K562 (cell line): Measurements from ENCODE around the gene KCNAB2. TPM values are rescaled to one million over a fixed set of nuclear protein-coding genes. Genes with fewer than 3 reads are reported as not detected.

Experiments
- ATAC-seq: fragments of 200-7000 bp; cut with Tn5 transposase; 3 replicates; pipeline ENCODE4 v1.9.1; 2020; ENCODE audit warnings: moderate library complexity
- BruUV-seq: library from RNA; stranded (reverse); fragments of 400-500 nt; replicated peaks from 2 replicates; lab custom pipeline; 2021; lab: Mats Ljungman, UMichigan
- CTCF ChIA-PET: fragments of 300-600 bp; formaldehyde crosslinking; extraction: SDS; loops from one replicate; lab custom pipeline; 2021; ENCODE audit warnings: low intra/inter-chr PET ratio; lab: Yijun Ruan, JAX
- POLR2A ChIA-PET: fragments of 300-600, 350-650 bp; sonication (Branson Sonifier 250); formaldehyde crosslinking; extraction: SDS; loops from one replicate; lab custom pipeline; 2021; ENCODE audit warnings: antibody characterized with exemption, inconsistent platforms; lab: Yijun Ruan, JAX
- DNase-seq, 4 experiments: peaks; one replicate each; pipeline versions ENCODE4 v3.0.0 to v3.0.0-alpha.2; 2011 to 2018; ENCODE audit warnings: low spot score in 3 of 4, mixed read lengths in 3 of 4; ENCODE audit errors: extremely low read depth in 1 of 4
- FAIRE-seq: peaks from 2 replicates; lab custom pipeline; 2011; peaks lifted over from hg19 to GRCh38; lab: Jason Lieb, UNC
- H2AFZ ChIP-seq: 2 replicates; pipeline ENCODE4 v1.6.0; 2011; ENCODE audit warnings: low read depth, low read length, control low read depth, inconsistent platforms
- H3K27ac ChIP-seq: fragments of 200-600 bp; 3 replicates; pipeline ENCODE4 v1.8.0; 2011; ENCODE audit warnings: low read depth, mild to moderate bottlenecking, control low read depth, inconsistent platforms, low read length, moderate library complexity, mixed read lengths; ENCODE audit errors: extremely low read depth
- H3K27me3 ChIP-seq, 2 experiments: fragments of 300-600 bp in 1 of 2; 2 replicates in 1 of 2; 3 replicates in 1 of 2; pipeline versions ENCODE4 v1.6.0 to v1.8.0; 2011; ENCODE audit warnings: inconsistent platforms in 2 of 2, low read length in 2 of 2, mild to moderate bottlenecking in 1 of 2, mixed read lengths in 1 of 2, moderate library complexity in 1 of 2; ENCODE audit not compliant: control insufficient read depth in 2 of 2, insufficient read depth in 2 of 2
- H3K36me3 ChIP-seq: fragments of 300-600 bp; 3 replicates; pipeline ENCODE4 v1.8.0; 2011; ENCODE audit warnings: mild to moderate bottlenecking, low read length, inconsistent platforms; ENCODE audit not compliant: control insufficient read depth, insufficient read depth
- H3K4me1 ChIP-seq, 2 experiments: fragments of 200-600 bp in 1 of 2; replicated peaks in 1 of 2; 2 replicates in 1 of 2; 3 replicates in 1 of 2; pipeline versions ENCODE4 v1.5.1 to v1.8.0; 2011; ENCODE audit warnings: inconsistent platforms in 2 of 2, low read length in 2 of 2, mild to moderate bottlenecking in 1 of 2, mixed read lengths in 1 of 2, moderate library complexity in 1 of 2; ENCODE audit not compliant: control insufficient read depth in 2 of 2, insufficient read depth in 2 of 2
- H3K4me2 ChIP-seq: 2 replicates; pipeline ENCODE4 v1.6.1; 2011; ENCODE audit warnings: low read length, control low read depth, inconsistent platforms, mixed read lengths; ENCODE audit not compliant: insufficient read depth
- H3K4me3 ChIP-seq: fragments of 200-600 bp; sonication (generic), shearing (Covaris generic); 2 replicates; pipeline ENCODE4 v1.5.1; 2016; ENCODE audit warnings: control low read depth, inconsistent platforms
- H3K79me2 ChIP-seq: fragments of 200-600 bp; 3 replicates; pipeline ENCODE4 v1.8.0; 2011; ENCODE audit warnings: low read length, inconsistent platforms; ENCODE audit not compliant: control insufficient read depth, insufficient read depth
- H3K9ac ChIP-seq, 2 experiments: 2 replicates each; pipeline versions ENCODE4 v1.6.0 to v1.6.1; 2011; ENCODE audit warnings: low read depth in 2 of 2, low read length in 2 of 2, control low read depth in 1 of 2, inconsistent platforms in 1 of 2, mild to moderate bottlenecking in 1 of 2, mixed read lengths in 1 of 2; ENCODE audit not compliant: insufficient read depth in 1 of 2
- H3K9me1 ChIP-seq: one replicate; pipeline ENCODE4 v1.6.0; 2011; ENCODE audit warnings: inconsistent platforms, mild to moderate bottlenecking, low read length, moderate library complexity; ENCODE audit not compliant: control insufficient read depth, insufficient read depth
- H3K9me3 ChIP-seq: replicated peaks from 2 replicates; pipeline ENCODE4 v1.5.1; 2011; ENCODE audit warnings: low read depth, low read length, inconsistent platforms; ENCODE audit not compliant: control insufficient read depth, insufficient read depth
- H4K20me1 ChIP-seq: replicated peaks from 2 replicates; pipeline ENCODE4 v1.6.1; 2011; ENCODE audit warnings: low read length, inconsistent platforms, mixed read lengths; ENCODE audit not compliant: control insufficient read depth, insufficient read depth
- ASH1L ChIP-seq: fragments of 450-650 bp; IDR thresholded peaks from 2 replicates; pipeline ENCODE4 v1.6.1; 2018; ENCODE audit warnings: borderline replicate concordance, mild to moderate bottlenecking, low read depth; ENCODE audit not compliant: partially characterized antibody
- CBFA2T2 ChIP-seq: fragments of 450-650 bp; conservative IDR thresholded peaks from 2 replicates; pipeline ENCODE4 v1.6.1; 2017; ENCODE audit warnings: mild to moderate bottlenecking
- NFIC ChIP-seq: fragments of 450-650 bp; IDR thresholded peaks from 2 replicates; pipeline ENCODE4 v1.6.1; 2017; ENCODE audit warnings: mild to moderate bottlenecking, inconsistent platforms
- RFX1 ChIP-seq: fragments of 450-650 bp; IDR thresholded peaks from 2 replicates; pipeline ENCODE4 v1.6.1; 2016; ENCODE audit warnings: mild to moderate bottlenecking, moderate library complexity
- ZNF224 ChIP-seq: sonication (generic); formaldehyde crosslinking; IDR thresholded peaks from 2 replicates; pipeline ENCODE4 v1.8.0; 2022; ENCODE audit warnings: mild to moderate bottlenecking, missing genetic modification reagents
- ZNF274 ChIP-seq: IDR thresholded peaks from 2 replicates; pipeline ENCODE4 v1.6.1; 2011; ENCODE audit warnings: low read depth, mild to moderate bottlenecking, low read length, moderate library complexity, borderline replicate concordance
- ZNF778 ChIP-seq: fragments of 450-650 bp; formaldehyde crosslinking; IDR thresholded peaks from 2 replicates; pipeline ENCODE4 v1.4.0; 2020; ENCODE audit warnings: mild to moderate bottlenecking, moderate library complexity
- WGBS: fragments of 100-300 bp; shearing (Covaris generic); methylation state at CpG from one replicate; pipeline ENCODE4 v1.1.6; 2016; ENCODE audit warnings: low coverage, mixed read lengths; ENCODE audit not compliant: insufficient coverage; ENCODE audit errors: missing lambda C conversion rate; 5-methylcytosine and 5-hydroxymethylcytosine counted together
- in situ Hi-C: fragments of 300-500 bp; cut with MboI; formaldehyde crosslinking; loops from 4 replicates; pipeline ENCODE4 v1.15.0; 2018; ENCODE audit warnings: inconsistent platforms, mixed read lengths
- intact Hi-C: fragments of 100-400 bp; cut with micrococcal nuclease; formaldehyde crosslinking; loops from 2 replicates; pipeline ENCODE4 v1.14.2; 2022
- polyA plus RNA-seq, 8 experiments: library from polyadenylated mRNA; depleted of rRNA in 4 of 8; stranded (reverse) in 5 of 8; unstranded in 3 of 8; fragments of >200 nt; fragmentation: Nextera tagmentation in 2 of 8; fragmentation: Illumina TruSeq in 1 of 8; extraction: Ambion mirVana in 2 of 8; extraction: Trizol in 1 of 8; gene quantifications; 2 replicates each; pipeline versions ENCODE4 v1.2.1 to v1.2.3, GENCODE V29; 2011 to 2014; ENCODE audit warnings: inconsistent platforms in 1 of 8, missing spikeins in 1 of 8
- total RNA-seq, 7 experiments: library from RNA; depleted of rRNA in 6 of 7; stranded (reverse); fragments of >200 nt in 6 of 7; fragmentation: Illumina TruSeq in 2 of 7; extraction: Trizol in 2 of 7; gene quantifications; 2 replicates each; pipeline versions ENCODE4 v1.2.1 to v1.2.3, GENCODE V29; 2011 to 2021; ENCODE audit warnings: low replicate concordance in 1 of 7
- TF ChIP-seq, protein P1 (sequence below): fragments of 250-450 bp; sonication (Bioruptor Pico); IDR thresholded peaks from 2 replicates; pipeline ENCODE4 v1.8.0; 2021; ENCODE audit warnings: moderate library complexity, mild to moderate bottlenecking, inconsistent platforms
- TF ChIP-seq, protein P2 (sequence below): IDR thresholded peaks from 3 replicates; pipeline ENCODE4 v1.6.1; 2011; ENCODE audit warnings: borderline replicate concordance, mild to moderate bottlenecking, moderate library complexity; ENCODE audit not compliant: insufficient read length; ENCODE audit errors: extremely low read depth

KCNAB2 gene
- total and polyA plus RNA-seq, 9 of the 15 experiments (the other 6 are each of a cell fraction or from before 2014, with no cell fraction given): 1.8 to 15.8 (median 7.1) TPM

DNA sequence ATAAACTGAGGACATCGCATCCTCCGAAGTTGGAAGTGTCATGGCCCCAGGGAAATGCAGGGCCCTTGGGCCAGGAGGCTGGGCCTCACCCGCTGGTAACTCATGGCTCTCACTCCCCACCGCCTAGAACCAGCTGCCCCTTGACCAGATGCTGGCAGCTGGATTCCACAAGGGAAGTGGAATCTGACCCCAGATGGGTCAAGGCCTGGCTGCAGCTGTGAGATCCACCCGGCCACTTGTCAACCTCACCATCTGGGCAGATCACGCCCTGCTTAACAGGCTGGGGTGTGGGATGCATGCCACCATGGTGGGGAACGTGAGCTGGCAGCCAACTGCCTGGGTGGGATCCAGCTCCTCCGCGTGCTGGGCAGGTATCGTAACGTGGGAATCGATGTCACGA lies 25.5 kb downstream of the KCNAB2 start:
- no peaks in the 10 kb centered on the region for H3K36me3 ChIP-seq
- H3K4me3 ChIP-seq: no peak overlapping the region
- in situ Hi-C loops: no loop called here
- intact Hi-C loops: no loop called here
- BruUV-seq: no TSS peak
- H4K20me1 ChIP-seq: peaks cover 37% of the 10 kb centered on the region
- peaks cover 2 to 29% of the 10 kb centered on the region in 2 experiments; a peak in 4 of 5 replicates for H3K4me1 ChIP-seq
- H3K9me1 ChIP-seq: peaks cover 2% of the 10 kb centered on the region
- ATAC-seq (no peak), DNase-seq (no peak)
- no peak overlapping the region for H3K27ac ChIP-seq
- H2AFZ ChIP-seq: no peak overlapping the region
- no peak overlapping the region for H3K4me2 ChIP-seq
- H3K9me3 ChIP-seq: no peaks in the 10 kb centered on the region
- H3K9ac ChIP-seq: no peak overlapping the region; a peak in 1 of 4 replicates
- CTCF ChIA-PET: interaction anchor here (0.6 kb wide), 1 partner anchor 207 kb away, joined by 4 read pairs; no protein-coding TSS in a partner anchor
- peaks cover 32 to 65% of the 10 kb centered on the region in 2 experiments; a peak in 4 of 5 replicates for H3K27me3 ChIP-seq
- no peaks in the 10 kb centered on the region for H3K79me2 ChIP-seq
- TF ChIP-seq ZNF224 (CRISPR knock-in tag) (no peak), CBFA2T2 (0 out of 2 replicates have a peak, but pooled peaks have one; percentile 3)
- TF ChIP-seq, all 486 proteins: peak for 1
- 22% methylated on average over 13 of the region's 13 CpGs for WGBS
- POLR2A ChIA-PET: interaction anchor here (0.7 to 1.3 kb wide), 2 partner anchors 10 to 14 kb away, joined by 3 to 5 read pairs; no protein-coding TSS in a partner anchor
- no peak for FAIRE-seq

DNA sequence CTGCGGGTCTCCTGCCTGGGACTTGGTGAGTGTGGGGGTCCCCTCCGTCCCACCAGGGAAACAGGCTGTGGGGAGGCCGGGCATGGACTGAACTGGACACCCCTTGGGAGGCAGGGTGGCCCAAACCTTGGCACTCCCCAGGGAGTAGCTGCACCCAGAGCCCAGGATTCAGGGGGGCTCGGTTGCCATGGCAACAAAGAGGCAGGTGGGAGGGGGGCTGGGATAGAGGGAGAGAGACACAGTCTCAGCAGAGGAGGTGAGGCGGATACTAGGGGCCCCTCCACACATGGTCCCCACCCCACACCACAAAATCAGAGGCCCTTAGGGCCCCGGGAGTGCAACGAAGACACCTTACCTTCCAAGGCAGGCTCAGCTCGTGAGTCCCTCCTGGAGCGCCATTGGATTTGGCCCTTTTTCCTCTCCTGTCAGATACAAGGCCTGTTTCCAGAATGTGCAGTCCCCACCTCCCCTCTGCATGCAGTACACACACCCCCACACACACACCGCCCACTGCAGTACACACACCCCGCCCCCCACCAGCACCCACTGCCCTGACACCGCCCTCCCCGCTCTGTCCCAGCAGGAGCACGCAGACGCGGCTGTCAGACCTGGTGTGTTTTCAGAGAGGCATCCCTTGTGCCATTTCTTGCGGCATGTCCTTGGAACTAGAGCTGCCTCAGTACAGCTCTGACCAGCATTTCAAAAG lies 27.2 kb downstream of the KCNAB2 start:
- Histone ChIP-seq H3K27ac (no peak overlapping the region), H2AFZ (no peak overlapping the region), H3K79me2 (no peaks in the 10 kb centered on the region), H3K4me3 (no peak overlapping the region), H3K36me3 (no peaks in the 10 kb centered on the region), H3K4me1 (peaks cover 2 to 33% of the 10 kb centered on the region in 2 experiments; a peak in 4 of 5 replicates), H3K27me3 (peaks cover 38 to 66% of the 10 kb centered on the region in 2 experiments; a peak in 4 of 5 replicates), H3K4me2 (no peak overlapping the region), H4K20me1 (peaks cover 34% of the 10 kb centered on the region), H3K9ac (peak overlapping the region in 1 of 2 experiments; percentile 72; a peak in 1 of 4 replicates), H3K9me1 (peaks cover 2% of the 10 kb centered on the region), H3K9me3 (no peaks in the 10 kb centered on the region)
- DNase-seq (peak in 2 of 4 experiments; percentile 49 to 53), ATAC-seq (peak; percentile 13; the same call in 1 of the 3 replicates), FAIRE-seq (no peak)
- CTCF ChIA-PET: no interaction called here
- POLR2A ChIA-PET: interaction anchor here (1.4 kb wide), 1 partner anchor 10 kb away, joined by 5 read pairs; no protein-coding TSS in a partner anchor
- BruUV-seq: no TSS peak
- in situ Hi-C loops (no loop called here), intact Hi-C loops (no loop called here)
- 27% methylated on average over 16 of the region's 17 CpGs for WGBS
- TF ChIP-seq RFX1 (peak; percentile 91), ZNF778 (CRISPR knock-in tag) (no peak), NFIC (no peak), ZNF274 (no peak), ASH1L (no peak)
- TF ChIP-seq, protein P1, sequence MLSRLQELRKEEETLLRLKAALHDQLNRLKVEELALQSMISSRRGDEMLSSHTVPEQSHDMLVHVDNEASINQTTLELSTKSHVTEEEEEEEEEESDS: no peak
- TF ChIP-seq, protein P2, sequence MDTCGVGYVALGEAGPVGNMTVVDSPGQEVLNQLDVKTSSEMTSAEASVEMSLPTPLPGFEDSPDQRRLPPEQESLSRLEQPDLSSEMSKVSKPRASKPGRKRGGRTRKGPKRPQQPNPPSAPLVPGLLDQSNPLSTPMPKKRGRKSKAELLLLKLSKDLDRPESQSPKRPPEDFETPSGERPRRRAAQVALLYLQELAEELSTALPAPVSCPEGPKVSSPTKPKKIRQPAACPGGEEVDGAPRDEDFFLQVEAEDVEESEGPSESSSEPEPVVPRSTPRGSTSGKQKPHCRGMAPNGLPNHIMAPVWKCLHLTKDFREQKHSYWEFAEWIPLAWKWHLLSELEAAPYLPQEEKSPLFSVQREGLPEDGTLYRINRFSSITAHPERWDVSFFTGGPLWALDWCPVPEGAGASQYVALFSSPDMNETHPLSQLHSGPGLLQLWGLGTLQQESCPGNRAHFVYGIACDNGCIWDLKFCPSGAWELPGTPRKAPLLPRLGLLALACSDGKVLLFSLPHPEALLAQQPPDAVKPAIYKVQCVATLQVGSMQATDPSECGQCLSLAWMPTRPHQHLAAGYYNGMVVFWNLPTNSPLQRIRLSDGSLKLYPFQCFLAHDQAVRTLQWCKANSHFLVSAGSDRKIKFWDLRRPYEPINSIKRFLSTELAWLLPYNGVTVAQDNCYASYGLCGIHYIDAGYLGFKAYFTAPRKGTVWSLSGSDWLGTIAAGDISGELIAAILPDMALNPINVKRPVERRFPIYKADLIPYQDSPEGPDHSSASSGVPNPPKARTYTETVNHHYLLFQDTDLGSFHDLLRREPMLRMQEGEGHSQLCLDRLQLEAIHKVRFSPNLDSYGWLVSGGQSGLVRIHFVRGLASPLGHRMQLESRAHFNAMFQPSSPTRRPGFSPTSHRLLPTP: no peak
